22Rv1 (cell line): ENCODE measurements around the gene RNASET2.

Experiments
- ZFX ChIP-seq: fragments of 450-650 bp; IDR thresholded peaks from 2 replicates; pipeline ENCODE4 v1.6.1; 2017; ENCODE audit warnings: antibody characterized with exemption, borderline replicate concordance
- TF ChIP-seq, protein P1 (sequence below): fragments of 450-650 bp; IDR thresholded peaks from 2 replicates; pipeline ENCODE4 v1.5.1; 2017; ENCODE audit warnings: mild to moderate bottlenecking

DNA sequence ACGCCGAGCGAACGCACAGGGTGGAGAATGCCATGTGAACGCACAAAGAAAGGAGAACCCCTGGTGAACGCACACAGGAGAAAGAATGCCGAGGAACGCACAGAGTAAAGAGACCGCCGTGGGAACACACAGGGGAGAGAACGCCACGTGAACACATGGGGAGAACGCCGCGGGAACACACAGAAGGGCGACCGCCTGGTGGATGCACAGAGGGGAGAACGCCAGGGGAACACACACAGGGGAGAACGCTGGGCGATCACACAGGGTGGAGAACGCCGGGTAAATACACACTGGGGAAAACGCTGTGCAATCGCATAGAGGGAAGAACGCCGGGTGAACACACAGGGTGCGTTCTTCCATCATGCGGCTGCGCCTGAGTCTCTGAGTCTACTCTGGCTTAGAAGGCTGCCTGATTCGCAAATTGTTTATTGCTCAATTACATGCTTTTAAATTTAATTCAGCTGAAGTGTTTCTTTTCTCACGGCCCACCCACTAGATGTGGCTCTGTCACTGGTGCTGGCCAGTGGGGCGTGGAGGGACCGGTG, 54.1 kb downstream of the RNASET2 start:
- TF ChIP-seq, protein P1, sequence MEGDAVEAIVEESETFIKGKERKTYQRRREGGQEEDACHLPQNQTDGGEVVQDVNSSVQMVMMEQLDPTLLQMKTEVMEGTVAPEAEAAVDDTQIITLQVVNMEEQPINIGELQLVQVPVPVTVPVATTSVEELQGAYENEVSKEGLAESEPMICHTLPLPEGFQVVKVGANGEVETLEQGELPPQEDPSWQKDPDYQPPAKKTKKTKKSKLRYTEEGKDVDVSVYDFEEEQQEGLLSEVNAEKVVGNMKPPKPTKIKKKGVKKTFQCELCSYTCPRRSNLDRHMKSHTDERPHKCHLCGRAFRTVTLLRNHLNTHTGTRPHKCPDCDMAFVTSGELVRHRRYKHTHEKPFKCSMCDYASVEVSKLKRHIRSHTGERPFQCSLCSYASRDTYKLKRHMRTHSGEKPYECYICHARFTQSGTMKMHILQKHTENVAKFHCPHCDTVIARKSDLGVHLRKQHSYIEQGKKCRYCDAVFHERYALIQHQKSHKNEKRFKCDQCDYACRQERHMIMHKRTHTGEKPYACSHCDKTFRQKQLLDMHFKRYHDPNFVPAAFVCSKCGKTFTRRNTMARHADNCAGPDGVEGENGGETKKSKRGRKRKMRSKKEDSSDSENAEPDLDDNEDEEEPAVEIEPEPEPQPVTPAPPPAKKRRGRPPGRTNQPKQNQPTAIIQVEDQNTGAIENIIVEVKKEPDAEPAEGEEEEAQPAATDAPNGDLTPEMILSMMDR = no peak
- TF ChIP-seq ZFX = no peak
